Measurements from ENCODE around the gene FARP2. TPM values are rescaled to one million over a fixed set of nuclear protein-coding genes. Genes with fewer than 3 reads are reported as not detected.

Gene FARP2
- total and polyA plus RNA-seq, 10 of the 15 experiments (the other 5 are each of a cell fraction or from before 2014, with no cell fraction given) = 5.5 to 67.5 (median 36.8) TPM

- Histone ChIP-seq H3K36me3 (ENCODE audit: control insufficient read depth in 2 of 2, insufficient read depth in 2 of 2, low read length in 1 of 2) (peaks cover 0 to 4% of the 10 kb centered on the region in 2 experiments; a peak in 2 of 4 replicates), H3K27ac (ENCODE audit: control insufficient read depth, insufficient read depth) (0 out of 2 replicates have a peak overlapping the region, but pooled peaks have one; percentile 18), H3K79me2 (ENCODE audit: control insufficient read depth, insufficient read depth, low read length) (peaks cover 16% of the 10 kb centered on the region), H3K4me2 (ENCODE audit: control insufficient read depth, insufficient read depth) (peak overlapping the region; percentile 62), H4K20me1 (ENCODE audit: control insufficient read depth, insufficient read depth) (no peaks in the 10 kb centered on the region), H3K9me3 (replicated peaks; ENCODE audit: control insufficient read depth, insufficient read depth, low read length) (no peaks in the 10 kb centered on the region; the same call in 2 of the 3 replicates), H2AFZ (ENCODE audit: control insufficient read depth, low read depth, low read length) (no peak overlapping the region), H3K4me3 (no peak overlapping the region), H3K4me1 (ENCODE audit: control insufficient read depth, insufficient read depth, low read length) (peaks cover 42% of the 10 kb centered on the region), H3K27me3 (replicated peaks in 1 of 2; ENCODE audit: control insufficient read depth in 2 of 2, insufficient read depth in 2 of 2, low read length in 1 of 2) (no peaks in the 10 kb centered on the region), H3K9ac (ENCODE audit: control insufficient read depth, insufficient read depth, low read length) (no peak overlapping the region)
- ChIA-PET SMC1A (ENCODE audit: uncharacterized antibody, unreplicated experiment) (interaction anchor here (0.8 to 5.3 kb wide), 29 partner anchors 8 to 207 kb away, joined by 3 to 176 read pairs (median 6); partner anchors contain the start of genes HDLBP and SEPTIN2), POLR2A (interaction anchor here (0.6 to 3.5 kb wide), 8 partner anchors 11 to 77 kb away, joined by 3 to 41 read pairs (median 4); partner anchors contain the start of genes HDLBP and SEPTIN2), CTCF (interaction anchor here (0.6 to 3.7 kb wide), 44 partner anchors 8 to 541 kb away, joined by 3 to 88 read pairs (median 5); partner anchors contain the start of genes FARP2, HDLBP and SEPTIN2), RAD21 (ENCODE audit: unreplicated experiment) (interaction anchor here (0.8 to 3.7 kb wide), 21 partner anchors 12 to 541 kb away, joined by 3 to 75 read pairs (median 6); partner anchors contain the start of gene FARP2)
- intact Hi-C loops (cut with micrococcal nuclease; ENCODE audit: unreplicated experiment) (loop anchor here (1.0 to 10.0 kb wide), 3 partner anchors 34 to 137 kb away; partner anchors contain the start of genes HDLBP and SEPTIN2), in situ Hi-C loops (cut with MboI) (no loop called here)
- no peak for DNase-seq (ENCODE audit: low read depth, low spot score)
- TF ChIP-seq SMC3 (IDR thresholded peaks at IDR 0.05; ENCODE audit: borderline replicate concordance, low read length) (peak; percentile 62; the same call in 1 of the 2 replicates), CTCF (IDR thresholded peaks at IDR 0.05 in 2 of 3, conservative IDR thresholded peaks at IDR 0.05 in 1 of 3; ENCODE audit: control insufficient read depth in 2 of 3, extremely low read depth in 1 of 3, insufficient read depth in 1 of 3, low read depth in 3 of 3, low read length in 3 of 3) (peak; percentile 63 to 68 (median 65)), SIX5 (IDR thresholded peaks at IDR 0.05; ENCODE audit: low read depth, low read length, severe bottlenecking) (no peak), RAD21 (IDR thresholded peaks at IDR 0.05; ENCODE audit: insufficient read depth, low read depth, low read length) (peak; percentile 63)
- FAIRE-seq = no peak
- no TSS peak for BruUV-seq (replicated peaks)
- 54% methylated on average over 6 of the region's 6 CpGs for WGBS (ENCODE audit: insufficient coverage, insufficient replicate concordance, low lambda C conversion rate, missing lambda C conversion rate)
- ATAC-seq = peak; percentile 89
These were observed 36.0 kb downstream of the FARP2 start for GRCh38 chr2:241391892-241392665.

All from GM12878 (cell line).